Neural progenitor cell (in vitro differentiated cells): ENCODE data around the gene TBCEL.

Experiments used
- CTCF ChIP-seq: fragments of 200-600 bp; sonication (generic); IDR thresholded peaks from 2 replicates; pipeline ENCODE4 v1.5.1; 2017; ENCODE audit warnings: antibody characterized with exemption, mild to moderate bottlenecking
- EZH2 ChIP-seq: fragments of 200-600 bp; sonication (generic); IDR thresholded peaks from 2 replicates; pipeline ENCODE4 v1.6.1; 2017; ENCODE audit warnings: antibody characterized with exemption, mild to moderate bottlenecking, moderate library complexity
- EZH2phosphoT487 ChIP-seq: fragments of 200-600 bp; sonication (generic); IDR thresholded peaks from 2 replicates; pipeline ENCODE4 v1.6.1; 2017; ENCODE audit warnings: antibody characterized with exemption

GRCh38 chr11:121129362-121130340 lies 105.7 kb downstream of the TBCEL start:
- no peak for TF ChIP-seq CTCF
- no peak for TF ChIP-seq EZH2phosphoT487
- no peak for TF ChIP-seq EZH2
